Left hindlimb (tissue), 1 donor: ENCODE results near the gene TTC39C.
"Not testable (repeated sequence)": the region's sequence is repeated elsewhere in the genome, so short reads cannot be mapped to it uniquely, and the experiment has no call there.

ENCODE experiments used
- DNase-seq: peaks from one replicate; pipeline ENCODE4 v3.0.0-alpha.2; 2018

The TTC39C gene

GRCh38 chr18:24018299-24018886 is 3.8 kb downstream of the TTC39C start:
- no peak for DNase-seq

- DNase-seq: no peak
Observed at GRCh38 chr18:24019641-24020331, 5.2 kb downstream of the TTC39C start.

- DNase-seq: no peak
Observed at GRCh38 chr18:24021505-24021904, 7.0 kb downstream of the TTC39C start.

- DNase-seq: no peak
Observed at GRCh38 chr18:24022161-24022560, 7.6 kb downstream of the TTC39C start.

- DNase-seq: no peak
Observed at GRCh38 chr18:24023185-24023814, 8.7 kb downstream of the TTC39C start.

- no peak for DNase-seq
Observed at GRCh38 chr18:24024425-24024824, 9.9 kb downstream of the TTC39C start.

- no peak for DNase-seq
Observed at GRCh38 chr18:24026457-24026856, 11.9 kb downstream of the TTC39C start.

- no peak for DNase-seq
Observed at GRCh38 chr18:24027156-24027827, 12.7 kb downstream of the TTC39C start.

GRCh38 chr18:24028946-24029345 is 14.4 kb downstream of the TTC39C start:
- DNase-seq: not testable (repeated sequence)

GRCh38 chr18:24031318-24031717 is 16.8 kb downstream of the TTC39C start:
- DNase-seq: no peak

- no peak for DNase-seq
Observed at GRCh38 chr18:24031916-24032315, 17.4 kb downstream of the TTC39C start.

GRCh38 chr18:24033641-24034412 is 19.3 kb downstream of the TTC39C start:
- DNase-seq: no peak

GRCh38 chr18:24035316-24035715 is 20.8 kb downstream of the TTC39C start:
- DNase-seq: no peak

GRCh38 chr18:24039671-24040070 is 25.1 kb downstream of the TTC39C start:
- DNase-seq: no peak

- DNase-seq: no peak
Observed at GRCh38 chr18:24041691-24042090, 27.1 kb downstream of the TTC39C start.

GRCh38 chr18:24043403-24043802 is 28.8 kb downstream of the TTC39C start:
- no peak for DNase-seq

GRCh38 chr18:24048261-24048660 is 33.7 kb downstream of the TTC39C start:
- DNase-seq: no peak

- DNase-seq: no peak
Observed at GRCh38 chr18:24049142-24049541, 34.6 kb downstream of the TTC39C start.

GRCh38 chr18:24051031-24051947 is 36.7 kb downstream of the TTC39C start:
- DNase-seq: no peak

- no peak for DNase-seq
Observed at GRCh38 chr18:24052053-24052452, 37.5 kb downstream of the TTC39C start.

GRCh38 chr18:24053211-24053610 is 38.7 kb downstream of the TTC39C start:
- DNase-seq: no peak

GRCh38 chr18:24054130-24054529 is 39.6 kb downstream of the TTC39C start:
- DNase-seq: no peak
